Keratinocyte (primary cell): ENCODE data around the gene CHRD.

Source experiments
- CTCF ChIP-seq, 3 experiments: IDR thresholded peaks in 1 of 3; conservative IDR thresholded peaks in 1 of 3; optimal IDR thresholded peaks in 1 of 3; 2 replicates in 2 of 3; 3 replicates in 1 of 3; pipeline versions ENCODE3 to v1.5.1; 2011; ENCODE audit warnings: low read length in 3 of 3, mild to moderate bottlenecking in 3 of 3, moderate library complexity in 2 of 3, control low read depth in 1 of 3, inconsistent platforms in 1 of 3; ENCODE audit not compliant: insufficient read depth in 2 of 3; ENCODE audit errors: extremely low read depth in 1 of 3
- EZH2 ChIP-seq: IDR thresholded peaks from one replicate; pipeline ENCODE4 v1.6.1; 2012; ENCODE audit warnings: inconsistent platforms, mild to moderate bottlenecking, low read length, moderate library complexity

GRCh38 chr3:184344579-184345316 lies 35.1 kb upstream of the CHRD start:
- TF ChIP-seq CTCF (optimal IDR thresholded peaks at IDR 0.05 in 1 of 3, IDR thresholded peaks at IDR 0.05 in 1 of 3, conservative IDR thresholded peaks at IDR 0.05 in 1 of 3; ENCODE audit: extremely low read depth in 1 of 3, insufficient read depth in 2 of 3, low read length in 3 of 3), result no peak
- TF ChIP-seq EZH2, result no peak
